Stomach (tissue), 4 donors: ENCODE measurements around the gene CCDC127.
"Not testable (repeated sequence)": the region's sequence is repeated elsewhere in the genome, so short reads cannot be mapped to it uniquely, and the experiment has no call there.

ENCODE experiments used
- CTCF ChIP-seq, 7 experiments: fragments of 450-650 bp in 4 of 7; fragments of 200-600 bp in 3 of 7; sonication (generic) in 3 of 7; IDR thresholded peaks; one replicate each; pipeline ENCODE4 v1.5.1; 2016 to 2019; ENCODE audit warnings: antibody characterized with exemption in 7 of 7, control low read depth in 2 of 7, mild to moderate bottlenecking in 1 of 7
- POLR2A ChIP-seq, 4 donors: fragments of 450-650 bp; IDR thresholded peaks; one replicate each; pipeline ENCODE4 v1.6.1; 2016; ENCODE audit warnings: antibody characterized with exemption in 4 of 4, control low read depth in 2 of 4, mild to moderate bottlenecking in 1 of 4, moderate library complexity in 1 of 4

- not testable (repeated sequence) for TF ChIP-seq POLR2A, CTCF (IDR thresholded peaks at IDR 0.05)
Measured at GRCh38 chr5:240550-240949, 22.6 kb upstream of the CCDC127 start.
